GM18909 (cell line): ENCODE data around the gene PAFAH1B1.
"Not testable (repeated sequence)": the region's sequence is repeated elsewhere in the genome, so short reads cannot be mapped to it uniquely, and the experiment has no call there.

Experiments
- ATAC-seq: cut with Tn5 transposase; IDR thresholded peaks from one replicate; pipeline ENCODE4 v1.9.1; 2021; ENCODE audit warnings: mild to moderate bottlenecking; ENCODE audit not compliant: unreplicated experiment, poor library complexity

PAFAH1B1 gene

GRCh38 chr17:2592971-2593820 is at the start of gene PAFAH1B1:
PAFAH1B1 (plus strand) TSS chr17:2593654; CDS start chr17:2638289, 44,635 bp downstream.
- peak; percentile 82 for ATAC-seq

GRCh38 chr17:2545393-2545792 is 48.1 kb upstream of the PAFAH1B1 start:
- ATAC-seq, result no peak

GRCh38 chr17:2547176-2547575 is 46.3 kb upstream of the PAFAH1B1 start:
- no peak for ATAC-seq

- not testable (repeated sequence) for ATAC-seq
Observed at GRCh38 chr17:2548026-2548425, 45.4 kb upstream of the PAFAH1B1 start.

- no peak for ATAC-seq
Observed at GRCh38 chr17:2549392-2550211, 43.9 kb upstream of the PAFAH1B1 start.

GRCh38 chr17:2551493-2551892 is 42.0 kb upstream of the PAFAH1B1 start:
- no peak for ATAC-seq

GRCh38 chr17:2551928-2552327 is 41.5 kb upstream of the PAFAH1B1 start:
- ATAC-seq, result no peak

GRCh38 chr17:2560658-2561057 is 32.8 kb upstream of the PAFAH1B1 start:
- no peak for ATAC-seq

- ATAC-seq, result no peak
Observed at GRCh38 chr17:2562162-2562858, 31.1 kb upstream of the PAFAH1B1 start.

- ATAC-seq, result no peak
Observed at GRCh38 chr17:2563061-2563460, 30.4 kb upstream of the PAFAH1B1 start.

- ATAC-seq, result no peak
Observed at GRCh38 chr17:2563543-2563942, 29.9 kb upstream of the PAFAH1B1 start.

GRCh38 chr17:2564877-2565276 is 28.6 kb upstream of the PAFAH1B1 start:
- ATAC-seq, result no peak

- ATAC-seq, result no peak
Observed at GRCh38 chr17:2566056-2566455, 27.4 kb upstream of the PAFAH1B1 start.

- peak; percentile 72 for ATAC-seq
Observed at GRCh38 chr17:2571523-2572303, 21.7 kb upstream of the PAFAH1B1 start.

GRCh38 chr17:2572304-2572609 is 21.2 kb upstream of the PAFAH1B1 start:
- ATAC-seq, result not testable (repeated sequence)

- ATAC-seq, result no peak
Observed at GRCh38 chr17:2580151-2580550, 13.3 kb upstream of the PAFAH1B1 start.

- no peak for ATAC-seq
Observed at GRCh38 chr17:2580661-2581060, 12.8 kb upstream of the PAFAH1B1 start.

- ATAC-seq, result no peak
Observed at GRCh38 chr17:2582493-2582892, 11.0 kb upstream of the PAFAH1B1 start.

GRCh38 chr17:2591040-2591640 is 2.3 kb upstream of the PAFAH1B1 start:
- ATAC-seq, result no peak
